Central memory CD8-positive, alpha-beta T cell (primary cell): ENCODE results near the gene RING1.

Source experiments
- ATAC-seq: fragments of 150-1000 bp; cut with Tn5 transposase; replicated peaks from 2 replicates; pipeline ENCODE4 v1.10.0; 2022; ENCODE audit warnings: mild to moderate bottlenecking, moderate FRiP score, moderate number of reproducible peaks; ENCODE audit not compliant: poor library complexity, severe bottlenecking; ENCODE audit errors: extremely low read depth
- DNase-seq, 2 donors: peaks; one replicate each; pipeline ENCODE4 v3.0.0; 2021; ENCODE audit warnings: low spot score in 2 of 2
- H3K27ac Mint-ChIP-seq: one replicate; pipeline ENCODE4 v1.8.0; 2022; ENCODE audit warnings: low read depth, mild to moderate bottlenecking, moderate library complexity, mixed read lengths
- H3K27me3 Mint-ChIP-seq: one replicate; pipeline ENCODE4 v1.8.0; 2022; ENCODE audit warnings: mixed read lengths
- H3K36me3 Mint-ChIP-seq: one replicate; pipeline ENCODE4 v1.8.0; 2022; ENCODE audit warnings: mild to moderate bottlenecking, moderate library complexity, mixed read lengths; ENCODE audit not compliant: insufficient read depth
- H3K4me1 Mint-ChIP-seq: one replicate; pipeline ENCODE4 v1.8.0; 2022; ENCODE audit warnings: mixed read lengths
- H3K4me3 Mint-ChIP-seq: one replicate; pipeline ENCODE4 v1.8.0; 2022; ENCODE audit warnings: mild to moderate bottlenecking, moderate library complexity, mixed read lengths
- H3K9me3 Mint-ChIP-seq: one replicate; pipeline ENCODE4 v1.8.0; 2022; ENCODE audit warnings: mixed read lengths

The RING1 gene

GRCh38 chr6:33176906-33177305 lies 31.4 kb upstream of the RING1 start:
- H3K27me3 Mint-ChIP-seq = peaks cover 60% of the 10 kb centered on the region
- ATAC-seq (no peak), DNase-seq (no peak)
- H3K27ac Mint-ChIP-seq = no peak overlapping the region
- H3K4me1 Mint-ChIP-seq = no peaks in the 10 kb centered on the region
- no peaks in the 10 kb centered on the region for H3K36me3 Mint-ChIP-seq
- H3K9me3 Mint-ChIP-seq = no peaks in the 10 kb centered on the region
- H3K4me3 Mint-ChIP-seq = no peak overlapping the region

- DNase-seq (no peak), ATAC-seq (no peak)
- Mint-ChIP-seq H3K36me3 (peaks cover 2% of the 10 kb centered on the region), H3K27ac (no peak overlapping the region), H3K4me3 (no peak overlapping the region), H3K4me1 (peaks cover 3% of the 10 kb centered on the region), H3K27me3 (peaks cover 53% of the 10 kb centered on the region), H3K9me3 (peaks cover 3% of the 10 kb centered on the region)
Measured at GRCh38 chr6:33177552-33178446, 30.5 kb upstream of the RING1 start.

- Mint-ChIP-seq H3K27me3 (peaks cover 45% of the 10 kb centered on the region), H3K4me3 (no peak overlapping the region)
- DNase-seq = no peak
Measured at GRCh38 chr6:33178755-33179475, 29.4 kb upstream of the RING1 start.

GRCh38 chr6:33181141-33181540 lies 27.2 kb upstream of the RING1 start:
- ATAC-seq = no peak
- Mint-ChIP-seq H3K4me1 (peaks cover 22% of the 10 kb centered on the region), H3K4me3 (no peak overlapping the region), H3K27ac (peak overlapping the region; percentile 49), H3K9me3 (peaks cover 13% of the 10 kb centered on the region), H3K27me3 (peaks cover 40% of the 10 kb centered on the region), H3K36me3 (peaks cover 3% of the 10 kb centered on the region)
- no peak for DNase-seq

More at GRCh38 chr6:33178755-33179475, 29.4 kb upstream of the RING1 start:
- Mint-ChIP-seq H3K9me3 (peaks cover 13% of the 10 kb centered on the region), H3K4me1 (peaks cover 14% of the 10 kb centered on the region), H3K36me3 (peaks cover 3% of the 10 kb centered on the region), H3K27ac (no peak overlapping the region)
- no peak for ATAC-seq

- peaks cover 22% of the 10 kb centered on the region for H3K4me1 Mint-ChIP-seq
- H3K36me3 Mint-ChIP-seq = peaks cover 3% of the 10 kb centered on the region
- ATAC-seq (no peak), DNase-seq (no peak)
- peak overlapping the region; percentile 52 for H3K4me3 Mint-ChIP-seq
- peaks cover 40% of the 10 kb centered on the region for H3K27me3 Mint-ChIP-seq
- peak overlapping the region; percentile 89 for H3K27ac Mint-ChIP-seq
- peaks cover 13% of the 10 kb centered on the region for H3K9me3 Mint-ChIP-seq
Measured at GRCh38 chr6:33183071-33183683, 25.1 kb upstream of the RING1 start.

GRCh38 chr6:33185190-33185589 lies 23.1 kb upstream of the RING1 start:
- Mint-ChIP-seq H3K27ac (no peak overlapping the region), H3K9me3 (peaks cover 13% of the 10 kb centered on the region), H3K36me3 (peaks cover 3% of the 10 kb centered on the region), H3K4me1 (peaks cover 22% of the 10 kb centered on the region), H3K27me3 (peaks cover 53% of the 10 kb centered on the region), H3K4me3 (no peak overlapping the region)
- no peak for ATAC-seq
- DNase-seq = no peak

GRCh38 chr6:33185654-33186187 lies 22.6 kb upstream of the RING1 start:
- DNase-seq (no peak), ATAC-seq (no peak)
- H3K36me3 Mint-ChIP-seq = peaks cover 3% of the 10 kb centered on the region
- peaks cover 58% of the 10 kb centered on the region for H3K27me3 Mint-ChIP-seq
- H3K9me3 Mint-ChIP-seq = peaks cover 13% of the 10 kb centered on the region
- no peak overlapping the region for H3K4me3 Mint-ChIP-seq
- H3K27ac Mint-ChIP-seq = no peak overlapping the region
- peaks cover 22% of the 10 kb centered on the region for H3K4me1 Mint-ChIP-seq

GRCh38 chr6:33187809-33188208 lies 20.5 kb upstream of the RING1 start:
- peaks cover 21% of the 10 kb centered on the region for H3K4me1 Mint-ChIP-seq
- H3K4me3 Mint-ChIP-seq = no peak overlapping the region
- DNase-seq (no peak), ATAC-seq (no peak)
- H3K27me3 Mint-ChIP-seq = peaks cover 73% of the 10 kb centered on the region
- H3K36me3 Mint-ChIP-seq = peaks cover 5% of the 10 kb centered on the region
- peaks cover 10% of the 10 kb centered on the region for H3K9me3 Mint-ChIP-seq
- H3K27ac Mint-ChIP-seq = no peak overlapping the region

- Mint-ChIP-seq H3K36me3 (peaks cover 7% of the 10 kb centered on the region), H3K27me3 (peaks cover 73% of the 10 kb centered on the region), H3K9me3 (no peaks in the 10 kb centered on the region), H3K27ac (no peak overlapping the region), H3K4me3 (no peak overlapping the region), H3K4me1 (peaks cover 11% of the 10 kb centered on the region)
- no peak for ATAC-seq
- DNase-seq = no peak
Measured at GRCh38 chr6:33189164-33189563, 19.1 kb upstream of the RING1 start.

GRCh38 chr6:33189625-33190448 lies 18.5 kb upstream of the RING1 start:
- no peak overlapping the region for H3K27ac Mint-ChIP-seq
- no peaks in the 10 kb centered on the region for H3K9me3 Mint-ChIP-seq

GRCh38 chr6:33190504-33191107 lies 17.7 kb upstream of the RING1 start:
- Mint-ChIP-seq H3K4me1 (peaks cover 6% of the 10 kb centered on the region), H3K4me3 (no peak overlapping the region), H3K9me3 (no peaks in the 10 kb centered on the region), H3K27ac (no peak overlapping the region), H3K36me3 (peaks cover 14% of the 10 kb centered on the region), H3K27me3 (peaks cover 63% of the 10 kb centered on the region)
- DNase-seq (no peak), ATAC-seq (no peak)

More at GRCh38 chr6:33189625-33190448, 18.5 kb upstream of the RING1 start:
- Mint-ChIP-seq H3K4me3 (no peak overlapping the region), H3K27me3 (peaks cover 68% of the 10 kb centered on the region), H3K4me1 (peaks cover 7% of the 10 kb centered on the region), H3K36me3 (peaks cover 11% of the 10 kb centered on the region)
- DNase-seq (no peak), ATAC-seq (no peak)
